NCI-H345 treated with DMSO at 0.1 percent for 48 hours (cell line): ENCODE data around the gene TRIM31.

Source experiments
- DNase-seq: peaks from one replicate; lab custom pipeline; 2025; ENCODE audit not compliant: unreplicated experiment; lab: John Stamatoyannopoulos, UW

The TRIM31 gene, protein sequence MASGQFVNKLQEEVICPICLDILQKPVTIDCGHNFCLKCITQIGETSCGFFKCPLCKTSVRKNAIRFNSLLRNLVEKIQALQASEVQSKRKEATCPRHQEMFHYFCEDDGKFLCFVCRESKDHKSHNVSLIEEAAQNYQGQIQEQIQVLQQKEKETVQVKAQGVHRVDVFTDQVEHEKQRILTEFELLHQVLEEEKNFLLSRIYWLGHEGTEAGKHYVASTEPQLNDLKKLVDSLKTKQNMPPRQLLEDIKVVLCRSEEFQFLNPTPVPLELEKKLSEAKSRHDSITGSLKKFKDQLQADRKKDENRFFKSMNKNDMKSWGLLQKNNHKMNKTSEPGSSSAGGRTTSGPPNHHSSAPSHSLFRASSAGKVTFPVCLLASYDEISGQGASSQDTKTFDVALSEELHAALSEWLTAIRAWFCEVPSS

DNA sequence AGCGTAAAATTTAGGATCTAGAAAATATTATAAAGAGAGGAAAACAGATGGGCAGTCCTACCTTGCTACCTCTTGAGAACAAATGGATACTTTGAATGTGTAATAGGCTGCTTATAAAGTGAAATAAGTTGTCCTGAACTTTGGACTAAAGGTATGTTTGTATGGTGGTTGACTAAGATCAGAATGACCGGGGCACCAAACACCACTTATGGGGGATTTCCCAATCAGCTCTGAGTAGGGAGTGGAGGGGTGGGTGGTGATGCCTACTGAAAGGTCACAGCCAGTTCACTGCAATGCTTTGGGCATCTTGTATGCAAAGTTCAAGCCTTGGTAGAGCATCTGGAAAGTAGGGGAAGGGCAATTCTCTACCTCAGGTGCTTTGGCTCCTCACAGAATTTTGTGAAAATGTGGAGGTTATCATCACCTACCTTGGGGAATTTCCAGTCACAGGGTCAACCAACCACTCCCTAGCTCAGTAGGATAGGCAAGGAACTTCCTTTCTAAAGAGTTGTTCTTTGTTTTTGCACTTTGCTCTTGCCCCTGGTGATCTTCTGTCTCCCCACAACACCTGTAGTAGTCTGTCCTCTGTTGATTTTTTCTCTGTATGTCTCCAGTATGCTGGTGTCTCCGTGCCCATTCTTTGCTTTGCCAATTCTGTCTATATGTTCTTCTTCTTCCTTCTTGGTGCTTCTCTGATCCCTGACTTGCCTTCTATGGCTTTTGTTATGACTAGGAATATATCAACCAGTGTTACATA lies at the start of gene TRIM31:
Gene TRIM31 (minus strand): TSS at position 88 of the 757 bp plus-strand sequence. CDS start 285 bp downstream, outside the sequence.
- no peak for DNase-seq

DNA sequence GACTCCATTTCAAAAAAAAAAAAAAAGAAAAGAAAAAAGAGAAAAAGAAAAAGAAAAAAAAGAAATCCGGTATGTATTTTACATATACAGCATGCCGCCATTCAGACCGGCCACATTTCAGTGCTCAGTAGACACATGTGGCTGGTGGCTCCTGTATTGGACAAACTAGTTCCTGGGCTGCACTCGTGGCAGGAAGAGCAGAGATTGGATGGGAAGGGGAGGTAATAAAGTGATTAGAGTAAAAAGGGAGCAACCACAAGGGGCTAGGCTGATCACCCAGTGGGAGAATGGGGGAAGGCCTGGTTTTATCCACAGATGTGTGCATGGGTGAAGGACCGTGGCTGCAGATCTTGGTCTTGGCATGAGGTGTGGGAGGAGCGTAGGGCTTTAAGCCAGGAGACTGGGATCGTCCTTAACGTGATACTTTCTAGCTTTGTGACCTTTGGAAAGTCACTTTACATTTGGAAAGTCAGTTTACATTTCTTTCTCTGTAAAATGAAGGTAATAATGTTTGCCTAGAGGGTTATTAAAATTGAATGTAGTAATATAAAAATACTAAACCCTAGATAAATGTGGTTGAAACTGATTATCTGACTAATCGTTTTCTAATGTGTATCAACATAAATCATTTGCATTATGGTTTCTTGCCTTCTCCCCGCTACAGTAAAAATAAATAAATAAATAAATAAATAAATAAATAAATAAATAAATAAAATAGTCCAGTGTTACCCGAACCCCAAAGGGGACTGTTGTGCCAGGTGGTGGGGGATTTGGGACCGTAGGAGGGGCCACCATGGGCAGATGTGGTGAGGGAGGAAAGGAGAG lies 49.6 kb upstream of the TRIM31 start:
- no peak for DNase-seq

DNA sequence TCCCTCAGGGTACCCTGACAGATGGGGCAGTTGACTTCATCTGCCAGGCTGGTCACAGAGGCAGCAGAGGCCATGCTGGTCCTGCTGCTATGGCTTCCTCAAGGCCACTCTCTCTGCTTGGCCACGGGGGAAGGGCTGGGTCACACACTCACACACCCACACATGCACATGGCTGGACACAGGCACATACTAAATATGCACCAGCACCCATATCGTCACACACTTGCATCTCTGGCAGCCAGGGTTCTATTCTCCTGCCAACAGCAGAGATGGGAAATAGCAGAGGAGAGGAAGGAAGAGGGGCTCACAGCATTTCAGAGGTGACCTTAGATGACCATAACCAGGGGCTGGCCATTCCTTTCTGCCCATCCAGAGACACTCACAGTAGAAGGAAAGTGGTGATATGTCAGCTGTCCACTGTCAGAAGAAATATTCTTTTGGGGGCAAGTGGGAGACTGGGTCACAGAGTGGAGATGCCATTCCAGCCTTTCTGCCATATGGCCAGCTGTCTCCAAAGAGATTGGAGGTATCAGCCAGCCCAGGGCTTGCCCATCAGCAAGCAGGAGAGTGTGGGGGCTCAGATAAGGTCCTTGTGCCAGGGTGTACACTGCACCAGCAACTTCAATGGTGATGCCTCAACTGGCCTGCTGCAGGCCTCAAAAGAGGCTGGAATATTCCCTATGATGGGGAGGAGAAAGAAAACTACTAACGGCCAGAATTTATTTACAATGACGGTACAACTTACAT lies 48.1 kb upstream of the TRIM31 start, which contains the start of gene TRIM10:
Gene TRIM10 (minus strand): TSS at position 427 of the 747 bp plus-strand sequence. CDS start 353 bp downstream, at position 74.
- DNase-seq, result no peak

DNA sequence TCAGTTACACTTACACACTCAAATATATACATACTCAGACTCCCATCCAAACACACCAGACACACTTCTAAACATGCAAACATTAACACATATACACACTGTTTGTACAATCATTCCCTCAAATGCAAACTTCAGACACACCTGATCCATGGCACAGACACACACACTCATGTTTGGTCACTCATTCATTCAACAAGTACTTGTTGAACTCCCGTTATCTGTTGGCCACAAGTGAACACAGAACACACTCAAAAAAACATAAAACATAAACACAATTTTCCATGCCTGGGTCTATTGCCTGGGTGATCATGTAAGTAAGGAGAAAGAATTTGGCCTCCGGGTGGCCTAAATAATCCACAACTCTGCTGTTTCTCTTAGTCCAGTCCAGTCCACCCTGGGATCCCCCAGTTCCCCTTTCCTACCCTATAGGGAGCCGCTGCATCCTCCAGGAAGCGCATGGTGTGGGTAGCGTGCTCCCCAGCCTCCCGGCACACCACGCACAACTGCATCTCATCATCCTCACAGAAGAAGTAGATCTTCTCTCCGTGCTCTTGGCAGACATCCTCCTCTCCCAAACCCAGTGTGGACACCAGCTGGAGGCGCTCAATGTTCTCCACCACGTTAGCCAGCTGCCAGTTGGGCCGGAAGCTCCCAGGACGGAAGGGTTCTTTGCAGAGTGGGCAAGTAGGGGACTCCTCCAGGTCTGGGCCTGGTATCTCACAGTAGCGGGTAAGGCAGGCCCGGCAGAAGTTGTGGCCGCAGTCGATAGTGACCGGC lies 47.3 kb upstream of the TRIM31 start:
- DNase-seq, result no peak

- no peak for DNase-seq
Observed at GRCh38 chr6:30158475-30159040, 45.7 kb upstream of the TRIM31 start.

- DNase-seq, result no peak
Observed at GRCh38 chr6:30157999-30158398, 45.1 kb upstream of the TRIM31 start.

GRCh38 chr6:30157581-30157980 lies 44.7 kb upstream of the TRIM31 start:
- no peak for DNase-seq

- no peak for DNase-seq
Observed at GRCh38 chr6:30156774-30157173, 43.9 kb upstream of the TRIM31 start.

- no peak for DNase-seq
Observed at GRCh38 chr6:30156262-30156599, 43.3 kb upstream of the TRIM31 start.

- no peak for DNase-seq
Observed at GRCh38 chr6:30155520-30156261, 42.8 kb upstream of the TRIM31 start.

GRCh38 chr6:30154709-30155519 lies 42.0 kb upstream of the TRIM31 start:
- DNase-seq, result no peak

DNA sequence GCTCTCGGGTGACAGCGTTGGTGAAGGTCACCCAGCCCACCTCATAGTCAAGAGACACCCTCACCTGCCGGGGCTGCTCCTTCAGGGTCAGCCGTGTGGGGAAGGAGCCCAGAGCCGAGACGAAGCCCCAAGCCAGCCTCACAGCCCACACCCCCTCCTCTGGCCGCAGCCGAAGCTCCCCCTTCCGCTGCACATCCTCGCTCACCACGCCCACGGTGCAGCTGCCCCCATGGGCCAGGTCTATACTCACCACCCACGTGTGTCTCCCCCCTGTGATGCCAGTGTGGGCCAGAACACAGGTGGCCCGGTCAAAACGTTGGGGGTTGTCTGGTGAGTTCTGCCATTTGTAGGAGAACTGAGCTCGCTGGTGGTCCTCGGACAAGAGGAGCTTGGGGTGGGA lies 41.2 kb upstream of the TRIM31 start:
- DNase-seq, result no peak

- DNase-seq, result no peak
Observed at GRCh38 chr6:30152910-30153610, 40.2 kb upstream of the TRIM31 start.

DNA sequence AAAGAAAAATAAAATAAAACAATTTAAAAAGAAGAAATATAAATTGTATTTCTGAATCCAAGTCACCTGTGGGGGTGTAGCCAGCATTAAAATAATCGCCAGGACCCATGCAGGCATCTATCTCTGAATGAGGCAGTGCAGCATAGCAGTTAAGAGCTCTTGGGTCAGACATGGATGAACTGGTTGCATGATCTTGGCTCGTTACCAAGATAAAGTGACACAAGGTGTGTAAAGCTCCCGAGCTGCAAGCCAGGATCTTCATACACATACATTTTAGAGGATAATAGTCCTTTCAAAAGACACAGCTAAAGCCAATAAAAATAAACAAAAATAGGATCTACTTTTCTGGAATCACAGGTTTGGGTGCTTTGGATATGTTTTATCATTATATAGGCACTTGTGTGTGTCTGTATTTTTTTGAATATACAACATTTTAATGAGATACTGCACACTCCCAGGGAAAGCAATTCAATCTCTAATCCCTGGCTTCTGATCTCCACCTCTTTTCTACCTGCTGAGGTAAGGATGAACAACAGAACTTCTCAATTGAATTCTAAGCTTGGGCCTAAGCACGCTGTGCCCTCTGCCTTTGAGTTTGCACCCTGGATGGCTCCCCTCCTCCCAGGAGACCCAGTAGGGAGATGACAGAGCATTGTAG lies 39.3 kb upstream of the TRIM31 start:
- no peak for DNase-seq

DNA sequence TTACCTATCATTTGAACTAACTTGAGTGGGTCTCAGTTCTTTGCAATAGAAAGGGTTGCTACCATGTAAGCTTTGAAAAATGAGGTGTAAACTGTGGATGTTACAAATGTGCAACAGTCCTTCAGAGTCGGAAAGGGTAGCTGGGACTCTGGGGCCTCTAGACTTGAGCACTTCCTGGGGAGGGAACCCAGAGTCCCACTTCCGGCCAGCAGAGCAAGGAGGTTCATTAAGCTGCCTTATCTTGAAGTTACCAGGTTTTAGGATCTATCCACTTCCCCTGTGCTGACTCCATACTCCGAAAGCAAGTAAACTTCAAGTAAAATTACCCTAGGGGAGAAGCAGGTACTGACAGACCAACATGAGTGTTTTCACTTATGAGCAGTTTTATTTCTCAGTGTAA lies 38.7 kb upstream of the TRIM31 start:
- DNase-seq, result no peak

DNA sequence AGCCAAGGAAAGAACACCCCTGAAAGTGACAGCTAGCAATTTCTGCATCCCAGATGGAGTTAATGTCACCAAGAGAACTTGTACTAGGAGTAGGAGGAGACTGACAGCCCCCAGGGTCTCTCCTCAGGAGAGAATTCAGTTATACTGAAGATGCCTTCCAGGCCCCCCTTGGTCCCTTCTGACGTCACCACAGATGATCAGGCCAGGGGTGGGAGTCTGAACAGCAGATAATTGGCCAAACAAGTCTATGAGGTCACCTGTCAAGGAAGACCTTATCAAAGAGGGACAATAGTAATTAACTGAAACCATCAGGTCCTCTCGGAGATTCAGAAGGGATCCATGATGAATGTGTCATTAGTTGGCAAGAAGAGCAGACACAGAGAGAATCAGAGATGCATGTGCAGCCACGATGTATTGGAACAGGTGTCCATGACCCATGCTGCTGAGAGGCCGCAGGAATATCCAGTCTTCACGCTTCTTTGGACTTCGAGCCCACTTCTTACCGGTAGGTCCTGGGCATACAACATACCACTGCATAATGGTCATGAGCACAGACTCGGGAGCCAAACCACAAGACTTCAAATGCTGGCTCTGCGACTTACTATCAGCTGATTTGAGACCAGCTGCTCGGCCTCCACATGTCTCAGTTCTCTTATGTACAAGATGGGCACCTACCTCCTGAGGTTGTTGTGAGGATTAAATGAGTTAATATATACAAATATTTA lies 37.9 kb upstream of the TRIM31 start:
- no peak for DNase-seq
